SK-N-MC (cell line): ENCODE data around the gene SEC61G.

ENCODE experiments used
- EZH2 ChIP-seq: fragments of 200-600 bp; sonication (generic); IDR thresholded peaks from one replicate; pipeline ENCODE4 v1.6.1; 2017; ENCODE audit warnings: antibody characterized with exemption
- POLR2AphosphoS5 ChIP-seq: IDR thresholded peaks from 2 replicates; pipeline ENCODE4 v1.6.1; 2012; ENCODE audit warnings: mild to moderate bottlenecking, low read depth, low read length, borderline replicate concordance

DNA sequence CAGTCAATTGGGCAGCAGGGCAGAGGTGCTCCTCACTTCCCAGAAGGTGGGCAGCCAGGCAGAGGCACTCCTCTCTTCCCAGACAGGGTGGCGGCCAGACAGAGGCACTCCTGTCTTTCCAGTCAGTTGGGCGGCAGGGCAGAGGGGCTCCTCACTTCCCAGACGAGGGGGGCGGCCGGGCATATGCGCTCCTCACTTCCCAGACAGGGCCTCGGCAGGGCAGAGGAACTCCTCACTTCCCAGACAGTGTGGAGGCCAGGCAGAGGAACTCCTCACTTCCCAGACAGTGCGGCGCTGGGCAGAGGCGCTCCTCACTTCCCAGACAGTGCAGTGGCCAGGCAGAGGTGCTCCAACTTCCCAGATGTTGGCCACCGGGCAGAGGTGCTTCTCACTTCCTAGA is 33.4 kb upstream of the SEC61G start:
- TF ChIP-seq EZH2 (no peak), POLR2AphosphoS5 (no peak)
